GM12872 (cell line): ENCODE results near the gene AP1G2.

ENCODE experiments used
- TF ChIP-seq, protein P1 (sequence below): IDR thresholded peaks from 3 replicates; pipeline ENCODE4 v1.5.1; 2011; ENCODE audit warnings: low read depth, mild to moderate bottlenecking, low read length, moderate library complexity; ENCODE audit not compliant: insufficient read depth

Gene AP1G2

DNA sequence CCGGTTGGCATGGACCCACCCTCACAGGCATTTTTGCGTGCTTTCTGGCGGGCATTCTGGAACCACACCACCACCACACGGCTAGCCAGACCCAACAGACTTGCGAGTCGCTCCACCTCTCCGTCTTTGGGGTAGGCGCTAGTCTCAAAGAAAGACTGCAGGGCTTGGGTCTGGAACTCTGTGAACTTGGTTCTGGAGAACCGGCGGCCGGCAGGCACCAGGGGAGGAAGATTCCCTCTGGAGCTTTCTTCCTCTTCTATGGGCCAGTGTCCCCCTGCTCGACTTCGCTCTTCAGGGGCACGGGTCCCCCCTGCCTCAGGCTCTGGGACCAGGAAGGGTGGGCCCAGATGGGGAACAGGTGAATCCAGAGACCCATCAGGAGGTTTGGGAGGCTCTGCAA, 42.6 kb downstream of the AP1G2 start:
- TF ChIP-seq, protein P1, sequence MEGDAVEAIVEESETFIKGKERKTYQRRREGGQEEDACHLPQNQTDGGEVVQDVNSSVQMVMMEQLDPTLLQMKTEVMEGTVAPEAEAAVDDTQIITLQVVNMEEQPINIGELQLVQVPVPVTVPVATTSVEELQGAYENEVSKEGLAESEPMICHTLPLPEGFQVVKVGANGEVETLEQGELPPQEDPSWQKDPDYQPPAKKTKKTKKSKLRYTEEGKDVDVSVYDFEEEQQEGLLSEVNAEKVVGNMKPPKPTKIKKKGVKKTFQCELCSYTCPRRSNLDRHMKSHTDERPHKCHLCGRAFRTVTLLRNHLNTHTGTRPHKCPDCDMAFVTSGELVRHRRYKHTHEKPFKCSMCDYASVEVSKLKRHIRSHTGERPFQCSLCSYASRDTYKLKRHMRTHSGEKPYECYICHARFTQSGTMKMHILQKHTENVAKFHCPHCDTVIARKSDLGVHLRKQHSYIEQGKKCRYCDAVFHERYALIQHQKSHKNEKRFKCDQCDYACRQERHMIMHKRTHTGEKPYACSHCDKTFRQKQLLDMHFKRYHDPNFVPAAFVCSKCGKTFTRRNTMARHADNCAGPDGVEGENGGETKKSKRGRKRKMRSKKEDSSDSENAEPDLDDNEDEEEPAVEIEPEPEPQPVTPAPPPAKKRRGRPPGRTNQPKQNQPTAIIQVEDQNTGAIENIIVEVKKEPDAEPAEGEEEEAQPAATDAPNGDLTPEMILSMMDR, result no peak

DNA sequence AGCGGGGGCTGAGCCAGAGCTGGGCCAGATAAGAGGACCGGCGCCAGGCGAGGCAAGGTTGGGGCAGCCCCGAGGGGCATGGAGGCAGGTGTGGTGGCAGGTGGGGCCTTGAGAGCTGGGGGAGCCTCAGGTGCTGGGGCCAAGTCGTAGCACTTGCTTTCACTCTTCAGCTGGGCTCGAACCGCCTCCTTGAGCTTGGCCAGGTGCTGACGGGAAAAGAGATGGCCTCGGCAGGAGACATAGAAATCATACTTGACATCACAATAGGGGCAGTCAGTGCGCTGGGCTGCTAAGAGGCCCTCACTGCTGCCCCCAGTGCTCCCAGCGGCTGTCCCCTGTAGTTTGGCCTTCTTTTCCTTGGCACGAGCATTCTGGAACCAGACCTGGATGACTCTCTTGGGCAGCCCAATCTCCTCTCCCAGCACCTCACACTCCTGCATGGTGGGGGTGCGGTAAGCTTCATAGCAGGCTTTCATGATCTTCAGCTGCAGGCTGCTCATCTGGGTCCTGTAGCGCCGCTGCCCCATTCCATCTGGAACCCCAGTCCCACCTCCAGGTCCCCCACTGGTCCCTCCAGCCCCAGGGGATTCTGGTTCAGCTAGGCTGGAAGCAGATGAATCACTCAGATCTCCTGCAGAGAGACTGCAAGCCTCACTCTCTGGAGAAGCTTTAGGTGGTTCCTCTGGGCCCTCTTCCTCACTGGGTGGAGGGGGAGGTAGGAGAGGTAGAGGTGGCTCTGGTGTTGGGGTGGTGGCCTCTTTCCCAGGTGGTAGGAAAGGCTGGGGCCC, 44.2 kb downstream of the AP1G2 start:
- TF ChIP-seq, protein P1, result no peak

DNA sequence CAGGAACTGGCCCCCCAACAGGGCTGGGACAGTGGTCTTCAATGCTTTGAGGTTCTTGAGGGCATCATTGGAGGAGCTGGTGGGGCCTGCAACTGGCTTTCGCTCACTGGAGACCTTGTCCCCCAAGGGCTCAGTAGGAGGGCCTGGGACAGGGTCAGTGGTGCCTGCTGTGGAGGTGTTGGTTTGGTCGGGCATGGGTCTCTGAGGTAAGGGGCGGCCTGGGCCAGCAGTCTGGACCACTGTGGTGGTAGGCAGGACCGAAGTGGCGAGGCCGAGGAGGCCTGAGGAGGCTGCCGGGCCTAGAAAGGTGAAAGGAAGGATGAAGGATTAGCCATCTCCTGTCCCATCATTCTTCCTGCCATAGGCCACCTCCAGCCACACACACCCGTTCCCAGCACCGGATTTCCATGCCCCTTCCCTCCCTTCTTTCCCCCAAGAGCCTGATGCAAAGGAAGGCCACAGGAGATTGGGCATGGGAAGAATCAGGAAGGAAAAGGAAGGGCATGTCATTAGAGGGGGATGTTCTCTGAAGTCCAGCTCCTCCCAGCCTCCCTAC, 44.9 kb downstream of the AP1G2 start:
- TF ChIP-seq, protein P1, result no peak

DNA sequence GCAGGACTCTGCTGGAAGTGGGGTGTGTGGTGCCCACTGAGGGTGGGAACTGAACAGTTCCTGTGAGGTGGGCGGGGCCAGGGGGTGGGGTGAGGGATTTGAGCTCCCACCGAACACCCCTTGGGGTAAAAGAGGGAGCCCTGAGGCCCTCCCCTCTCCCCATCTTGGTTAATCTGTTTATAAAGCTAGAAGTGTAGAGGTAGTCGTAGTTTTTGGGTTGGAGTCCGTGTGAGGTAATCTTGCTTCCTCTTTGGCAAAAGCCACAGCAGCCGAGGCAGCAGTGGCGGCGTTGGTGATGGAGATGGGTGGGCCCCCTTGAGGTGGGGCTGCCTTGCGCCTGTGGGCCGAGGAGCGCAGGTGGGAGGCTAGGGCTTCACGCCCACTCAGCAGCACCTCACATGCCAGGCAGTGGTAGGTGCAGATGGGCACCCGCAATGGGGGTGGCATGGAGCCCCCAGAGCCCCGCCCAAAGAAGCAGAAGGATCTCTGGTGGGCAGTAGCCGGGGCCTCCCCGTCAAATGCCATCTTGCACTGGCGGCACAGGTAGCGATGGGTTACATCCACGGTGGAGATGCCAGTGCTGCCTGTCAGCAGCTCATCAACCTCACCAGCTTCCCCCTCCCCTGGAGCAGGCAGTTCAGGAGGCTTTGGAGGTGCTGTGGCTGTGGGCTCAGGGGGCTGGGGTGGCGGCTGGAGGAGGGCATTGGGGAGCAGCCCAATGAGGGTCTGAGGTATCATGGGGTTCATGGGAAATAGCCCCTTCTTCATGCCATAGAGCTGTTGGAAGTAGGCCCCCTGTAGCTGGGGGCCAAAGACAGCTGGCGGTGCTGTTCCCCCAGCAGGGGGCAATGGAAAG, 45.6 kb downstream of the AP1G2 start:
- TF ChIP-seq, protein P1, result no peak

DNA sequence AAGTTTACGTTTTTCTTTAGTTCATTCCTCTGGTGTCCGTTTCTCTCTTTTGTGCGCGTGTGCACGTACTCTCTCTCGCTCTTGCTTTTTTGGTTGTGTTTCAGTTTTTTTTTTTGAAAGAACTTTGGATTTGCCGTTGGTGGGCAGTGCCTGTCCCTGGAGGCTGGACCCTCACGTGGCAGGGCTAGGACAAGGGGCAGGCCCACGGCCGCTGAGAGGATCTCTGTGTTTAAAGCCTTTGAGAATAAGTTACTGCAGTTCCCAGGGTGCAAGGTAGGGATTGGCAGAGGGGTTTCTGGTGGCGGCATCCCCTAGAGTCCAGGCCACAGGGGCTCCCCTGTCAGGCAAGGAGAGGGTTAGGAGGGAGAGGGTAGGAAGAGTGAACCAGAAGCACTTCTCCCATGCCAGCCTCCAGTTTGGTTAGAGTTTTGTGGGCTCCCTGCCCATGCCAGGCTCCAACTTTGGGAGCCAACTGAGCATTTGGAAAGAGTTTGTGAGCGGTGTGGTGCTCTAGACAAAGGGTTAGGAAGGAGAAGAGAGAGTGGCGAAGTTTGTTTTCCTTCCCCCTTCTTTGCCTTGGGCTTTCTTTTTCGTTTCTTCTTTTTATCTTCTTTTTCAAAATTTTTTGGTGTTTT, 46.6 kb downstream of the AP1G2 start:
- TF ChIP-seq, protein P1, result no peak

DNA sequence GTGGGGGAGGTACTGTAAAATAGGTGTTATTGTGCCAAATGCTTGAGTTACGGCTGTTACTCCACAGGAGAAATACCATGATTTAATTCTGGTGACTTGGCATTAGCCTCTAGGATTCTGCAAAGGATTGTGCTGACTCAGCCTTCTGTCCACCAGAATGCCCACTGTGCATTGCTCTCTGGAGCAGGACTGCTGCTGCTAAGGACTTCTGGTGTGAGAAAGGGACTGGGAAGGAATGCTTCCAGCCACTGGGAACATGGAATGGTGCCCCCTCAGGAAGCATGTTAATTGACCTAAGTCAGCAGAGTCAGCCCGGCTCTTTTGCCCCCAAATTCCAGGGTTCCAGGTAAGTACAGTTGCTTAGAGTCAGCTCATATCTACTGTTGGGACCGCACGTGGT, 48.9 kb downstream of the AP1G2 start:
- TF ChIP-seq, protein P1, result no peak
